HEK293 (cell line): Measurements from ENCODE around the gene FTO.
A peak's percentile ranks its signal among the peaks of the same experiment; 100 is the strongest.

Experiments used
- CTCF ChIA-PET: fragments of 350-600 bp; formaldehyde crosslinking; extraction: SDS; loops from one replicate; lab custom pipeline; 2021; ENCODE audit warnings: antibody characterized with exemption; lab: Yijun Ruan, JAX
- POLR2A ChIA-PET: fragments of 300-600 bp; formaldehyde crosslinking; extraction: SDS; loops from one replicate; lab custom pipeline; 2020; ENCODE audit warnings: antibody characterized with exemption, inconsistent platforms; lab: Yijun Ruan, JAX
- H3K27ac ChIP-seq: fragments of 200-500 bp; sonication (Bioruptor generic); 2 replicates; pipeline ENCODE4 v1.5.1; 2014; ENCODE audit warnings: low read depth, low read length, control low read depth, inconsistent platforms; ENCODE audit errors: extremely low read depth
- H3K36me3 ChIP-seq, 2 experiments: fragments of 200-500 bp in 1 of 2; sonication (Bioruptor generic) in 1 of 2; 1 replicate in 1 of 2; 2 replicates in 1 of 2; pipeline ENCODE4 v1.5.1; 2014 to 2017; ENCODE audit warnings: inconsistent platforms in 2 of 2, low read length in 2 of 2; ENCODE audit not compliant: control insufficient read depth in 2 of 2, insufficient read depth in 1 of 2
- H3K4me1 ChIP-seq: fragments of 200-500 bp; sonication (Bioruptor generic); 2 replicates; pipeline ENCODE4 v1.5.1; 2014; ENCODE audit warnings: mild to moderate bottlenecking, low read length, inconsistent platforms; ENCODE audit not compliant: control insufficient read depth, insufficient read depth
- H3K4me3 ChIP-seq: 2 replicates; pipeline ENCODE4 v1.5.1; 2011; ENCODE audit warnings: low read depth, mild to moderate bottlenecking, control low read depth, low read length, moderate library complexity
- H3K9me3 ChIP-seq: fragments of 200-500 bp; sonication (Bioruptor generic); 2 replicates; pipeline ENCODE4 v1.5.1; 2014; ENCODE audit warnings: low read depth, low read length, inconsistent platforms; ENCODE audit not compliant: control insufficient read depth, insufficient read depth
- GLI2 ChIP-seq: fragments of 450-650 bp; formaldehyde crosslinking; IDR thresholded peaks from 2 replicates; pipeline ENCODE4; 2017; ENCODE audit warnings: missing biosample characterization, missing genetic modification characterization, low read depth, borderline replicate concordance
- INSM2 ChIP-seq: fragments of 450-650 bp; formaldehyde crosslinking; IDR thresholded peaks from 2 replicates; pipeline ENCODE4 v1.5.1; 2016; ENCODE audit warnings: missing biosample characterization, missing genetic modification characterization
- KLF10 ChIP-seq: fragments of 450-650 bp; IDR thresholded peaks from 2 replicates; pipeline ENCODE4 v1.5.1; 2018; ENCODE audit warnings: missing biosample characterization, mild to moderate bottlenecking, missing genetic modification characterization
- KLF17 ChIP-seq: fragments of 450-650 bp; formaldehyde crosslinking; IDR thresholded peaks from 2 replicates; pipeline ENCODE4 v1.5.1; 2016; ENCODE audit warnings: missing biosample characterization, missing genetic modification characterization
- KLF9 ChIP-seq: fragments of 450-650 bp; formaldehyde crosslinking; IDR thresholded peaks from 2 replicates; pipeline ENCODE4 v1.5.1; 2016; ENCODE audit warnings: missing biosample characterization, missing genetic modification characterization, low read depth
- OSR2 ChIP-seq: fragments of 450-650 bp; formaldehyde crosslinking; IDR thresholded peaks from 2 replicates; pipeline ENCODE4 v1.5.1; 2016; ENCODE audit warnings: missing biosample characterization, missing genetic modification characterization
- PATZ1 ChIP-seq: fragments of 450-650 bp; formaldehyde crosslinking; IDR thresholded peaks from 2 replicates; pipeline ENCODE4 v1.5.1; 2016; ENCODE audit warnings: missing biosample characterization, missing genetic modification characterization
- PRDM4 ChIP-seq: fragments of 450-650 bp; formaldehyde crosslinking; IDR thresholded peaks from 2 replicates; pipeline ENCODE4 v1.5.1; 2017; ENCODE audit warnings: missing biosample characterization, missing genetic modification characterization
- ZBTB20 ChIP-seq: fragments of 450-650 bp; formaldehyde crosslinking; IDR thresholded peaks from 2 replicates; pipeline ENCODE4 v1.5.1; 2016; ENCODE audit warnings: missing biosample characterization, missing genetic modification characterization
- ZBTB26 ChIP-seq: fragments of 450-650 bp; formaldehyde crosslinking; optimal IDR thresholded peaks from 2 replicates; pipeline ENCODE3; 2016; ENCODE audit warnings: missing biosample characterization, mild to moderate bottlenecking, missing genetic modification characterization
- ZFP3 ChIP-seq: fragments of 450-650 bp; formaldehyde crosslinking; IDR thresholded peaks from 2 replicates; pipeline ENCODE4 v1.5.1; 2016; ENCODE audit warnings: low read depth, missing biosample characterization, missing genetic modification characterization
- ZNF140 ChIP-seq: fragments of 450-650 bp; formaldehyde crosslinking; IDR thresholded peaks from 2 replicates; pipeline ENCODE4 v1.5.1; 2016; ENCODE audit warnings: missing biosample characterization, missing genetic modification characterization
- ZNF146 ChIP-seq: fragments of 450-650 bp; formaldehyde crosslinking; IDR thresholded peaks from 2 replicates; pipeline ENCODE4 v1.5.1; 2016; ENCODE audit warnings: missing biosample characterization, missing genetic modification characterization
- ZNF16 ChIP-seq: fragments of 450-650 bp; formaldehyde crosslinking; IDR thresholded peaks from 2 replicates; pipeline ENCODE4 v1.5.1; 2016; ENCODE audit warnings: low read depth, missing biosample characterization, missing genetic modification characterization
- ZNF248 ChIP-seq: fragments of 450-650 bp; formaldehyde crosslinking; IDR thresholded peaks from 2 replicates; pipeline ENCODE4 v1.5.1; 2017; ENCODE audit warnings: missing biosample characterization, missing genetic modification characterization
- ZNF416 ChIP-seq: fragments of 450-650 bp; formaldehyde crosslinking; IDR thresholded peaks from 2 replicates; pipeline ENCODE4 v1.5.1; 2016; ENCODE audit warnings: missing biosample characterization, missing genetic modification characterization
- ZNF513 ChIP-seq: fragments of 450-650 bp; IDR thresholded peaks from 2 replicates; pipeline ENCODE4 v1.5.1; 2018; ENCODE audit warnings: missing biosample characterization, missing genetic modification characterization
- ZNF580 ChIP-seq: fragments of 450-650 bp; formaldehyde crosslinking; IDR thresholded peaks from 2 replicates; pipeline ENCODE4 v1.5.1; 2016; ENCODE audit warnings: missing biosample characterization, missing genetic modification characterization
- ZNF621 ChIP-seq: fragments of 450-650 bp; formaldehyde crosslinking; IDR thresholded peaks from 2 replicates; pipeline ENCODE4 v1.5.1; 2017; ENCODE audit warnings: missing biosample characterization, missing genetic modification characterization
- ZNF670 ChIP-seq: fragments of 450-650 bp; formaldehyde crosslinking; IDR thresholded peaks from 2 replicates; pipeline ENCODE4 v1.5.1; 2016; ENCODE audit warnings: missing biosample characterization, missing genetic modification characterization, low read depth
- ZNF677 ChIP-seq: fragments of 450-650 bp; IDR thresholded peaks from 2 replicates; pipeline ENCODE4 v1.5.0; 2018; ENCODE audit warnings: missing biosample characterization, mild to moderate bottlenecking, missing genetic modification characterization, moderate library complexity
- ZNF777 ChIP-seq: fragments of 450-650 bp; formaldehyde crosslinking; IDR thresholded peaks from 2 replicates; pipeline ENCODE4 v1.5.1; 2017; ENCODE audit warnings: missing biosample characterization, missing genetic modification characterization, borderline replicate concordance
- ZSCAN30 ChIP-seq: fragments of 450-650 bp; IDR thresholded peaks from 2 replicates; pipeline ENCODE4 v1.5.1; 2018; ENCODE audit warnings: missing biosample characterization, mild to moderate bottlenecking, missing genetic modification characterization, moderate library complexity
- ZSCAN5A ChIP-seq: fragments of 450-650 bp; formaldehyde crosslinking; IDR thresholded peaks from 2 replicates; pipeline ENCODE4 v1.5.1; 2016; ENCODE audit warnings: missing biosample characterization, missing genetic modification characterization

FTO gene

GRCh38 chr16:54056921-54057320 is 353.0 kb downstream of the FTO start:
- Histone ChIP-seq H3K27ac (no peak overlapping the region), H3K4me3 (no peak overlapping the region), H3K4me1 (peaks cover 9% of the 10 kb centered on the region), H3K9me3 (no peaks in the 10 kb centered on the region), H3K36me3 (no peaks in the 10 kb centered on the region)
- ChIA-PET CTCF (no interaction called here), POLR2A (no interaction called here)
- TF ChIP-seq ZNF146 (tag by site-specific recombination), result no peak
- no peak for TF ChIP-seq ZNF670 (tag by site-specific recombination)
- TF ChIP-seq ZBTB20 (tag by site-specific recombination), result no peak
- no peak for TF ChIP-seq KLF17 (tag by site-specific recombination)
- TF ChIP-seq ZBTB26 (tag by site-specific recombination), result no peak
- no peak for TF ChIP-seq ZNF416 (tag by site-specific recombination)
- no peak for TF ChIP-seq KLF9 (tag by site-specific recombination)
- TF ChIP-seq ZNF16 (tag by site-specific recombination), result no peak
- no peak for TF ChIP-seq ZNF513 (tag by site-specific recombination)
- no peak for TF ChIP-seq ZFP3 (tag by site-specific recombination)
- no peak for TF ChIP-seq ZSCAN5A (tag by site-specific recombination)
- no peak for TF ChIP-seq ZNF140 (tag by site-specific recombination)
- no peak for TF ChIP-seq INSM2 (tag by site-specific recombination)
- TF ChIP-seq ZSCAN30 (tag by site-specific recombination), result no peak
- no peak for TF ChIP-seq PATZ1
- TF ChIP-seq ZNF621 (tag by site-specific recombination), result no peak

GRCh38 chr16:54059319-54059718 is 355.4 kb downstream of the FTO start:
- Histone ChIP-seq H3K4me3 (no peak overlapping the region), H3K4me1 (peaks cover 9% of the 10 kb centered on the region), H3K36me3 (no peaks in the 10 kb centered on the region), H3K9me3 (no peaks in the 10 kb centered on the region), H3K27ac (no peak overlapping the region; the same call in 1 of the 2 replicates)
- ChIA-PET POLR2A (no interaction called here), CTCF (no interaction called here)
- no peak for TF ChIP-seq ZNF580 (tag by site-specific recombination)
- TF ChIP-seq ZBTB20 (tag by site-specific recombination), result no peak
- TF ChIP-seq ZNF248 (tag by site-specific recombination), result no peak
- TF ChIP-seq PRDM4, result peak; percentile 55
- TF ChIP-seq GLI2 (tag by site-specific recombination), result peak; percentile 85
- no peak for TF ChIP-seq ZNF777 (tag by site-specific recombination)
- TF ChIP-seq ZNF677 (tag by site-specific recombination), result no peak
- TF ChIP-seq OSR2 (tag by site-specific recombination), result peak; percentile 59
- peak; percentile 57; the same call in 1 of the 2 replicates for TF ChIP-seq KLF10 (tag by site-specific recombination)
